Transverse colon (tissue), 4 donors: Measurements from ENCODE around the gene CDC20. TPM values are rescaled to one million over a fixed set of nuclear protein-coding genes. Genes with fewer than 3 reads are reported as not detected.

Experiments used
- DNase-seq: peaks from one replicate; pipeline ENCODE4 v3.0.0-alpha.2; 2019
- H3K27ac ChIP-seq, 4 donors: fragments of 200-600 bp; sonication (generic); 2 replicates each; pipeline ENCODE4 v1.5.1; 2016 to 2018; ENCODE audit warnings: inconsistent platforms in 4 of 4
- H3K27me3 ChIP-seq: fragments of 200-600 bp; sonication (generic); 2 replicates; pipeline ENCODE4 v1.5.1; 2017; ENCODE audit warnings: inconsistent platforms
- H3K36me3 ChIP-seq, 4 donors: fragments of 200-600 bp; sonication (generic); 2 replicates each; pipeline ENCODE4 v1.5.1; 2017 to 2019; ENCODE audit warnings: inconsistent platforms in 4 of 4
- H3K4me1 ChIP-seq, 4 donors: fragments of 200-600 bp; sonication (generic); 2 replicates each; pipeline ENCODE4 v1.5.1; 2017 to 2020; ENCODE audit warnings: inconsistent platforms in 4 of 4
- H3K4me3 ChIP-seq, 4 donors: fragments of 200-600 bp; sonication (generic); 1 replicate in 1 of 4; 2 replicates in 3 of 4; pipeline versions ENCODE4 v1.5.1 to v1.6.1; 2017 to 2019; ENCODE audit warnings: inconsistent platforms in 4 of 4
- H3K9me3 ChIP-seq, 2 donors: fragments of 200-600 bp; sonication (generic); 2 replicates each; pipeline ENCODE4 v1.5.1; 2017 to 2019; ENCODE audit warnings: inconsistent platforms in 2 of 2
- CTCF ChIP-seq, 5 experiments: fragments of 200-600 bp in 3 of 5; fragments of 450-650 bp in 2 of 5; sonication (generic) in 3 of 5; IDR thresholded peaks; 1 replicate in 2 of 5; 2 replicates in 3 of 5; pipeline ENCODE4 v1.5.1; 2016 to 2017; ENCODE audit warnings: antibody characterized with exemption in 5 of 5, inconsistent platforms in 3 of 5, mild to moderate bottlenecking in 2 of 5, moderate library complexity in 1 of 5
- EP300 ChIP-seq: sonication (generic); formaldehyde crosslinking; IDR thresholded peaks from one replicate; pipeline ENCODE4 v1.6.1; 2017; ENCODE audit warnings: antibody characterized with exemption, low read depth
- POLR2A ChIP-seq: fragments of 450-650 bp; IDR thresholded peaks from one replicate; pipeline ENCODE4 v1.6.1; 2016; ENCODE audit warnings: antibody characterized with exemption, mild to moderate bottlenecking, moderate library complexity
- POLR2AphosphoS5 ChIP-seq, 3 donors: sonication (generic); formaldehyde crosslinking; IDR thresholded peaks; one replicate each; pipeline ENCODE4 v1.6.1; 2016; ENCODE audit warnings: antibody characterized with exemption in 3 of 3
- WGBS, 2 donors: methylation state at CpG; one replicate each; pipeline ENCODE4 v1.1.5; 2018; ENCODE audit warnings: low coverage in 1 of 2; 5-methylcytosine and 5-hydroxymethylcytosine counted together
- in situ Hi-C, 4 donors: fragments of 200-750 bp; cut with MboI; loops; one replicate each; pipeline versions ENCODE4 v1.15.0 to v1.15.1; 2017; ENCODE audit warnings: low sequenced_read_pairs in 3 of 4, low pct_ligation_motif_present in 1 of 4, low pct_unique_long_range_greater_than_20kb in 1 of 4
- intact Hi-C: fragments of 100-400 bp; cut with DNase I; formaldehyde crosslinking; loops from one replicate; pipeline ENCODE4 v1.15.1; 2023; ENCODE audit warnings: low total_unique reads
- total RNA-seq, 4 donors: library from RNA; depleted of rRNA; stranded (reverse); fragments of >200 nt; gene quantifications; one replicate each; pipeline ENCODE4 v1.1.0, GENCODE V29; 2016

The CDC20 gene
- total RNA-seq, 4 donors from 2014 or later: 2.9 to 38.4 (median 4.5) TPM; not detected in 1

DNA sequence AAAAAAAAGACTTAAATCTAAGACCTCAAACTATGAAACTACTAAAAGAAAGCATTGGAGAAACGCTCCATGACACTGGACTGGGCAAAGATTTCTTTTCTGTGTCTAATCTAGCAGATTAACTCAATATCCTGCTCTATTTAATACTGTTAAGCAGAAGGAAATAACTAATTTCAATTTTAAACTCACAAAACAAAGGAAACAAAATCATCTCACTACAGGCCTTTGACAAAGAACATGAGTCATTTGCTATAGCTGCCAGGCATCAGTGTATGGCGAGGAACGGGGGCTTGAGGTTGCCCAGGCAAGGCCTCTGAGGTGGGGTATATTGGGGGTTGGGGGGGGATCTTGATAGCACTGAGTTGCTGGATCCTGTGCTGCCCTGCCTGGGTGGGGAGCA lies 51.8 kb downstream of the CDC20 start:
- no peak overlapping the region for H3K4me3 ChIP-seq
- peaks cover 0 to 27% (median 6%) of the 10 kb centered on the region in 4 donors for H3K36me3 ChIP-seq
- in situ Hi-C loops: loop anchor here in 3 of 4 donors (5.0 to 10.0 kb wide), 3 partner anchors 176 to 186 kb away; no protein-coding TSS in a partner anchor
- 56 to 97% methylated on average over 1 to 3 of the region's 3 CpGs for whole genome bisulfite sequencing, 2 donors
- H3K4me1 ChIP-seq: peaks cover 0 to 9% (median 2%) of the 10 kb centered on the region in 4 donors
- no peaks in the 10 kb centered on the region for H3K27me3 ChIP-seq
- H3K27ac ChIP-seq: no peak overlapping the region
- no peak for DNase-seq
- no peak for TF ChIP-seq CTCF (IDR thresholded peaks at IDR 0.05)
- no peak for TF ChIP-seq EP300
- no peak for TF ChIP-seq POLR2AphosphoS5 (IDR thresholded peaks at IDR 0.05)
- TF ChIP-seq POLR2A: no peak
- no peaks in the 10 kb centered on the region for H3K9me3 ChIP-seq
- intact Hi-C loops: no loop called here

Other genes starting within 250 kb of the CDC20 start
- gene EBNA1BP2, start 186.7 kb upstream of the CDC20 start, total RNA-seq: 10 to 100 TPM; 12.5 to 35.5 (median 30.1) TPM
- not detected for gene CFAP57, start 186.7 kb upstream of the CDC20 start, total RNA-seq
- gene TMEM125, start 89.0 kb upstream of the CDC20 start, total RNA-seq: 10 to 100 TPM; 19.7 to 66.8 (median 51.2) TPM
- 100 to 1,000 TPM in 1 of 4 donors, 10 to 100 TPM in 3; 43.8 to 100 (median 57.6) TPM for gene C1orf210, start 73.4 kb upstream of the CDC20 start, total RNA-seq
- 1 to 10 TPM; 2.4 to 7.8 (median 5.3) TPM for gene TIE1, start 58.0 kb upstream of the CDC20 start, total RNA-seq
- gene MPL, start 21.2 kb upstream of the CDC20 start, total RNA-seq: under 1 TPM in 1 of 4 donors, not detected in 3; 0.32 TPM
- 100 to 1,000 TPM in 1 of 4 donors, 10 to 100 TPM in 3; 58.4 to 114 (median 99.5) TPM for gene ELOVL1, start 9.0 kb downstream of the CDC20 start, total RNA-seq
- gene MED8, start 30.8 kb downstream of the CDC20 start, total RNA-seq: 10 to 100 TPM; 12.7 to 41.9 (median 25.0) TPM
- gene SZT2, start 30.9 kb downstream of the CDC20 start, total RNA-seq: 100 to 1,000 TPM in 2 of 4 donors, 10 to 100 TPM in 2; 43.1 to 106 (median 82.2) TPM
- gene HYI, start 95.0 kb downstream of the CDC20 start, total RNA-seq: 100 to 1,000 TPM in 3 of 4 donors, 10 to 100 TPM in 1; 71.1 to 126 (median 119) TPM
- 100 to 1,000 TPM; 278 to 549 (median 404) TPM for gene PTPRF, start 171.9 kb downstream of the CDC20 start, total RNA-seq